K562 (cell line): ENCODE data around the gene CNOT1. TPM values are rescaled to one million over a fixed set of nuclear protein-coding genes. Genes with fewer than 3 reads are reported as not detected.

Experiments
- ELF1 ChIP-seq: fragments of 200-800 bp; sonication (Bioruptor generic); IDR thresholded peaks from 2 replicates; pipeline ENCODE4 v1.6.1; 2016; ENCODE audit warnings: missing genetic modification characterization, missing compliant biosample characterization
- ELF4 ChIP-seq: fragments of 450-650 bp; formaldehyde crosslinking; IDR thresholded peaks from 2 replicates; pipeline ENCODE4 v1.4.0; 2022; ENCODE audit warnings: missing genetic modification characterization
- ESRRA ChIP-seq: fragments of 450-650 bp; IDR thresholded peaks from 2 replicates; pipeline ENCODE4 v1.6.1; 2014; ENCODE audit warnings: low read depth, mild to moderate bottlenecking, moderate library complexity, borderline replicate concordance
- MEF2D ChIP-seq: conservative IDR thresholded peaks from 2 replicates; pipeline ENCODE4 v1.6.1; 2016; ENCODE audit warnings: low read depth, missing genetic modification characterization, missing compliant biosample characterization
- RERE ChIP-seq: sonication (generic); formaldehyde crosslinking; IDR thresholded peaks from 2 replicates; pipeline ENCODE4 v1.8.0; 2023; ENCODE audit warnings: missing genetic modification reagents, mild to moderate bottlenecking, borderline replicate concordance
- SMAD1 ChIP-seq: fragments of 150-350 bp; IDR thresholded peaks from 2 replicates; pipeline ENCODE4 v1.6.1; 2014; ENCODE audit warnings: low read length, low read depth; ENCODE audit not compliant: partially characterized antibody
- STAT6 ChIP-seq: sonication (generic); formaldehyde crosslinking; IDR thresholded peaks from 2 replicates; pipeline ENCODE4 v1.8.1; 2023; ENCODE audit warnings: mild to moderate bottlenecking, missing genetic modification reagents
- VEZF1 ChIP-seq: fragments of 200-800 bp; sonication (Bioruptor generic); IDR thresholded peaks from 2 replicates; pipeline ENCODE4 v1.6.1; 2017; ENCODE audit warnings: missing genetic modification characterization, missing compliant biosample characterization
- ZC3H11A ChIP-seq: IDR thresholded peaks from 2 replicates; pipeline ENCODE4 v1.6.1; 2012; ENCODE audit warnings: low read depth, low read length, improper control_type of control experiment
- ZEB2 ChIP-seq: fragments of 450-650 bp; IDR thresholded peaks from 2 replicates; pipeline ENCODE4 v1.6.1; 2016
- polyA plus RNA-seq, 8 experiments: library from polyadenylated mRNA; depleted of rRNA in 4 of 8; stranded (reverse) in 5 of 8; unstranded in 3 of 8; fragments of >200 nt; fragmentation: Nextera tagmentation in 2 of 8; fragmentation: Illumina TruSeq in 1 of 8; extraction: Ambion mirVana in 2 of 8; extraction: Trizol in 1 of 8; gene quantifications; 2 replicates each; pipeline versions ENCODE4 v1.2.1 to v1.2.3, GENCODE V29; 2011 to 2014; ENCODE audit warnings: inconsistent platforms in 1 of 8, missing spikeins in 1 of 8
- total RNA-seq, 7 experiments: library from RNA; depleted of rRNA in 6 of 7; stranded (reverse); fragments of >200 nt in 6 of 7; fragmentation: Illumina TruSeq in 2 of 7; extraction: Trizol in 2 of 7; gene quantifications; 2 replicates each; pipeline versions ENCODE4 v1.2.1 to v1.2.3, GENCODE V29; 2011 to 2021; ENCODE audit warnings: low replicate concordance in 1 of 7
- TF ChIP-seq, protein P1 (sequence below): sonication (generic); formaldehyde crosslinking; IDR thresholded peaks from 2 replicates; pipeline ENCODE4 v1.8.1; 2023; ENCODE audit warnings: missing genetic modification reagents, mild to moderate bottlenecking, borderline replicate concordance

Gene CNOT1
- total and polyA plus RNA-seq, 9 of the 15 experiments (the other 6 are each of a cell fraction or from before 2014, with no cell fraction given) = 110 to 270 (median 220) TPM

GRCh38 chr16:58515125-58515870, 114.3 kb downstream of the CNOT1 start, which contains the start of gene SETD6 (continued):
- TF ChIP-seq, protein P1, sequence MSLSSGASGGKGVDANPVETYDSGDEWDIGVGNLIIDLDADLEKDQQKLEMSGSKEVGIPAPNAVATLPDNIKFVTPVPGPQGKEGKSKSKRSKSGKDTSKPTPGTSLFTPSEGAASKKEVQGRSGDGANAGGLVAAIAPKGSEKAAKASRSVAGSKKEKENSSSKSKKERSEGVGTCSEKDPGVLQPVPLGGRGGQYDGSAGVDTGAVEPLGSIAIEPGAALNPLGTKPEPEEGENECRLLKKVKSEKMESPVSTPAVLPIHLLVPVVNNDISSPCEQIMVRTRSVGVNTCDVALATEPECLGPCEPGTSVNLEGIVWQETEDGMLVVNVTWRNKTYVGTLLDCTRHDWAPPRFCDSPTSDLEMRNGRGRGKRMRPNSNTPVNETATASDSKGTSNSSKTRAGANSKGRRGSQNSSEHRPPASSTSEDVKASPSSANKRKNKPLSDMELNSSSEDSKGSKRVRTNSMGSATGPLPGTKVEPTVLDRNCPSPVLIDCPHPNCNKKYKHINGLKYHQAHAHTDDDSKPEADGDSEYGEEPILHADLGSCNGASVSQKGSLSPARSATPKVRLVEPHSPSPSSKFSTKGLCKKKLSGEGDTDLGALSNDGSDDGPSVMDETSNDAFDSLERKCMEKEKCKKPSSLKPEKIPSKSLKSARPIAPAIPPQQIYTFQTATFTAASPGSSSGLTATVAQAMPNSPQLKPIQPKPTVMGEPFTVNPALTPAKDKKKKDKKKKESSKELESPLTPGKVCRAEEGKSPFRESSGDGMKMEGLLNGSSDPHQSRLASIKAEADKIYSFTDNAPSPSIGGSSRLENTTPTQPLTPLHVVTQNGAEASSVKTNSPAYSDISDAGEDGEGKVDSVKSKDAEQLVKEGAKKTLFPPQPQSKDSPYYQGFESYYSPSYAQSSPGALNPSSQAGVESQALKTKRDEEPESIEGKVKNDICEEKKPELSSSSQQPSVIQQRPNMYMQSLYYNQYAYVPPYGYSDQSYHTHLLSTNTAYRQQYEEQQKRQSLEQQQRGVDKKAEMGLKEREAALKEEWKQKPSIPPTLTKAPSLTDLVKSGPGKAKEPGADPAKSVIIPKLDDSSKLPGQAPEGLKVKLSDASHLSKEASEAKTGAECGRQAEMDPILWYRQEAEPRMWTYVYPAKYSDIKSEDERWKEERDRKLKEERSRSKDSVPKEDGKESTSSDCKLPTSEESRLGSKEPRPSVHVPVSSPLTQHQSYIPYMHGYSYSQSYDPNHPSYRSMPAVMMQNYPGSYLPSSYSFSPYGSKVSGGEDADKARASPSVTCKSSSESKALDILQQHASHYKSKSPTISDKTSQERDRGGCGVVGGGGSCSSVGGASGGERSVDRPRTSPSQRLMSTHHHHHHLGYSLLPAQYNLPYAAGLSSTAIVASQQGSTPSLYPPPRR (CRISPR knock-in tag) = no peak
- TF ChIP-seq RERE (CRISPR knock-in tag) = no peak
- TF ChIP-seq ELF1 (tag) = peak; percentile 64
- TF ChIP-seq SMAD1 = no peak
- no peak; the same call in 1 of the 2 replicates for TF ChIP-seq ESRRA
- TF ChIP-seq ELF4 (CRISPR knock-in tag) = no peak
- TF ChIP-seq STAT6 = peak; percentile 76; the same call in 1 of the 2 replicates
- TF ChIP-seq ZEB2 = peak; percentile 67; the same call in 1 of the 2 replicates
- peak; percentile 53 for TF ChIP-seq VEZF1 (CRISPR knock-in tag)
- TF ChIP-seq ZC3H11A = no peak
- TF ChIP-seq MEF2D (tag) = no peak
